Measurements from ENCODE around the gene RASGRP2. TPM values are rescaled to one million over a fixed set of nuclear protein-coding genes. Genes with fewer than 3 reads are reported as not detected.

The RASGRP2 gene
- total RNA-seq, 4 donors from 2014 or later, result 34.5 to 84.9 (median 41.1) TPM

DNA sequence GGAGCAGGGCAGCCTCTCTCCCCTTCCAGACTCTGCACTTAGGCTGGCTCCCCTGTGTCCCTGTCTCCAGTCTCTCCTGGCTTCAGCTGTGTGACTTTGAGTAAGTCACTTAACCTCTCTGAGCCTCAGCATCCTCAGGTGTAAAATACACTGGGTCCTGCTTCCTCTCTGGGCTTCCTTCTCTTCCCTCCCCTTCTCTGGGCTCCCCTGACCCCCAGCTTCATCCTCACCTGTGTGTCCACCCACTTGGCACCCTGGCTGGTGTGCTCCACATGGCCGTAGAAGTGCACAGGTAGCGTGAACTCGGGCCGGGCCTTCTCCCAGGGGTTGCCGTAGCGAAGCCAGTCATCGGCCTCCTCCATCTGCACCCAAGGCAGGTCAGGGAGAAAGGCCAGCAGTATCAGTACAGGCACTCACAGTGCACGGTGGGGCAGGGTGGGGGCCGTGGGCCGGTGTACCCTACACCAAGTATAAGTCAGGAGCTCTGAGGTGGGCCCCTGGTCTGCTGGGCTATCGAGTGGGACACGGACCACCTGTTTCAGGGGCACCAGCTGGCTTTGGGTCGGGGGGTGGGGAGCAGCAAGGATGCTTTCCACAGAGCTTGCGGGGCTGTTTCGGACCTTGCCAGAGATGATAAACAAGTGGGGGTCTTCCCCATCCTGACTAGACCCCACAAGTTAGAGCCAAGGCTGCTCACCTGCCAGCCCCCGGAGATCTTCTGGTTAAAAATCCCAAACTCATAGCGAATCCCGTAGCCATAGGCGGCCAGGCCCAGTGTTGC lies 13.8 kb upstream of the RASGRP2 start:
- Histone ChIP-seq H3K36me3 (peaks cover 0 to 39% of the 10 kb centered on the region in 2 donors), H3K4me3 (no peak overlapping the region), H3K9me3 (no peaks in the 10 kb centered on the region), H3K4me1 (peaks cover 2 to 50% (median 37%) of the 10 kb centered on the region in 3 donors), H3K27me3 (no peaks in the 10 kb centered on the region), H3K27ac (peak overlapping the region in 3 of 4 donors; percentile 86)
- WGBS, 2 donors (ENCODE audit: low coverage in 1 of 2), result 79% methylated on average over 5 of the region's 19 CpGs; no CpG with 5 or more reads in 1 of the 2 donors
- ATAC-seq, result no peak
- TF ChIP-seq POLR2A (IDR thresholded peaks at IDR 0.05) (no peak), POLR2AphosphoS5 (IDR thresholded peaks at IDR 0.05) (no peak), EP300 (IDR thresholded peaks at IDR 0.05) (no peak)
- TF ChIP-seq, protein P1, sequence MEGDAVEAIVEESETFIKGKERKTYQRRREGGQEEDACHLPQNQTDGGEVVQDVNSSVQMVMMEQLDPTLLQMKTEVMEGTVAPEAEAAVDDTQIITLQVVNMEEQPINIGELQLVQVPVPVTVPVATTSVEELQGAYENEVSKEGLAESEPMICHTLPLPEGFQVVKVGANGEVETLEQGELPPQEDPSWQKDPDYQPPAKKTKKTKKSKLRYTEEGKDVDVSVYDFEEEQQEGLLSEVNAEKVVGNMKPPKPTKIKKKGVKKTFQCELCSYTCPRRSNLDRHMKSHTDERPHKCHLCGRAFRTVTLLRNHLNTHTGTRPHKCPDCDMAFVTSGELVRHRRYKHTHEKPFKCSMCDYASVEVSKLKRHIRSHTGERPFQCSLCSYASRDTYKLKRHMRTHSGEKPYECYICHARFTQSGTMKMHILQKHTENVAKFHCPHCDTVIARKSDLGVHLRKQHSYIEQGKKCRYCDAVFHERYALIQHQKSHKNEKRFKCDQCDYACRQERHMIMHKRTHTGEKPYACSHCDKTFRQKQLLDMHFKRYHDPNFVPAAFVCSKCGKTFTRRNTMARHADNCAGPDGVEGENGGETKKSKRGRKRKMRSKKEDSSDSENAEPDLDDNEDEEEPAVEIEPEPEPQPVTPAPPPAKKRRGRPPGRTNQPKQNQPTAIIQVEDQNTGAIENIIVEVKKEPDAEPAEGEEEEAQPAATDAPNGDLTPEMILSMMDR (IDR thresholded peaks at IDR 0.05), result no peak

DNA sequence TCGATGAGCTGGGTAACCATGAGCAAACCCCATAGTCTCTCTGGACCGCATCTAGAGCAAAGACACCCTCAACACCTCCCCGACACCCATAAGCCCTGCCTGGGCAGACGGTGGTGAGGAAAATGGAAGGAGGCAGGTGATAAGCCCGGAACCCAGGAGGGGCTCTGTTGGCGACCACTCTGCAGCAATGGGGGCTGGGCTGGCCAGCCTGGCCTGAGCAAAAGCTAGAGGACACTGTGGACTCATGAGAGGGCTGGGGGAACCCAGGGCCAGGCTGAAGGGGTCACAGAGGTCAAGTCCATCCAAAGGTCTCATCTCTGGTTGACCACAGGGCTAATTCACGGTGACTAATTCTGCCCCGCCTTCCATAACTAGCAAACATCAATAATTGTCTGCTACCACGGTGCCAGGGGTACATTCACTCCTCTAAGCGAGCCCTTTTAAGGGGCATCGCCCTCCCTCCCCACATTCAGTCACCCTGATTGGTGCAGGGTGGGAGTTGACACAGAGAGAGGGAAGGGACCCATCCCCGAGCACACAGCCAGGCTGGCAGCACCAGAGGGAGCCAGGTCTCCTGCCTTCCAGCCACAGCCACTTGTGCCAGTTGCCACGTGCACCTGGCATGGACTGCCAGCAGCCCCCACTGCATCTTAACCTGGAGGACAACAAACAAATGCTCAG lies 11.9 kb upstream of the RASGRP2 start:
- Histone ChIP-seq H3K36me3 (peaks cover 0 to 46% of the 10 kb centered on the region in 2 donors), H3K4me3 (no peak overlapping the region), H3K4me1 (peaks cover 2 to 31% (median 24%) of the 10 kb centered on the region in 3 donors), H3K9me3 (no peaks in the 10 kb centered on the region), H3K27me3 (no peaks in the 10 kb centered on the region), H3K27ac (peak overlapping the region in 2 of 4 donors; percentile 55 to 86)
- ATAC-seq, result no peak
- no peak for TF ChIP-seq POLR2A (IDR thresholded peaks at IDR 0.05)
- TF ChIP-seq, protein P1 (IDR thresholded peaks at IDR 0.05), result no peak
- 74% methylated on average over 6 of the region's 13 CpGs; no CpG with 5 or more reads in 1 of the 2 donors for WGBS, 2 donors (ENCODE audit: low coverage in 1 of 2)

DNA sequence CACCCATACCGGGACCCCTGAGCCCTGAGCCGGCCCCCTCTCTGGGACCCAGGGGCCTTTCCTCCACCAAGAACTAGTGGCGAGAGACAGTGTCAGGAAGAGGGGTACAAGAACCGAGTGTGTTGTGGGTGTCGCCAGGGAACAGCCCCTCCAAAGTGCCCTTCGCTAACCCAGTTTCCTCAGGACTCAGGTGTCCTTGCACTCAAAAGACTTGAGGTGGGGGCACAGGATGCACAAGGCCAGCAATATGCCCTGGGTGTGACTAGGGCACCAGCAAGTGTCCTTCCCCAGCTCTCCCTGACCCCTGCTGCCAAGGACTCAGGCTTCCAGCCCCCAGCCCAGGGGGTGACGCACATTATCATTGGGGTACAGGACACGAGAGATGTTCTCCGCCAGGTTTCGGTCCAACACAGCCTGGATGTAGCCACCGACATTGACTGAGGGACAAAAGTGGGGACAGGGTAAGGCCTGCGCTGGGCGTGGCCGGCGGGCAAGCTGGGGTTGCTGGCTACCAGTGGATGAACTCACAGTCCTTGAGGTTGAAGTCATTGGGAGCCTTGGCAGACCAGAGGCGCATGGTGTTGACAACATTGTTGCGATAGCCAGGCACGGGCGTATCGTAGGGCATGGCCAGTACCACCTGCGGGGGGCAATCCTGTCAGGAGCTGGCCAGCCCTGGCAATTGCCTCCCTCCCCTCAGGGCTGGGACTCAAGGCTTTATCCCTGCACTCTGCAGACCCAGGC lies 11.1 kb upstream of the RASGRP2 start:
- peaks cover 0 to 54% of the 10 kb centered on the region in 2 donors for H3K36me3 ChIP-seq
- no peaks in the 10 kb centered on the region for H3K9me3 ChIP-seq
- no peaks in the 10 kb centered on the region for H3K27me3 ChIP-seq
- no peak for ATAC-seq
- no peak overlapping the region for H3K4me3 ChIP-seq
- peak overlapping the region in 3 of 4 donors; percentile 45 to 86 (median 55) for H3K27ac ChIP-seq
- TF ChIP-seq POLR2AphosphoS5 (IDR thresholded peaks at IDR 0.05), result no peak
- TF ChIP-seq POLR2A (IDR thresholded peaks at IDR 0.05), result no peak
- TF ChIP-seq, protein P1 (IDR thresholded peaks at IDR 0.05), result no peak
- TF ChIP-seq EP300 (IDR thresholded peaks at IDR 0.05), result no peak
- 71 to 93% methylated on average over 3 to 5 of the region's 21 CpGs for WGBS, 2 donors (ENCODE audit: low coverage in 1 of 2)
- peaks cover 0 to 24% (median 19%) of the 10 kb centered on the region in 3 donors for H3K4me1 ChIP-seq

DNA sequence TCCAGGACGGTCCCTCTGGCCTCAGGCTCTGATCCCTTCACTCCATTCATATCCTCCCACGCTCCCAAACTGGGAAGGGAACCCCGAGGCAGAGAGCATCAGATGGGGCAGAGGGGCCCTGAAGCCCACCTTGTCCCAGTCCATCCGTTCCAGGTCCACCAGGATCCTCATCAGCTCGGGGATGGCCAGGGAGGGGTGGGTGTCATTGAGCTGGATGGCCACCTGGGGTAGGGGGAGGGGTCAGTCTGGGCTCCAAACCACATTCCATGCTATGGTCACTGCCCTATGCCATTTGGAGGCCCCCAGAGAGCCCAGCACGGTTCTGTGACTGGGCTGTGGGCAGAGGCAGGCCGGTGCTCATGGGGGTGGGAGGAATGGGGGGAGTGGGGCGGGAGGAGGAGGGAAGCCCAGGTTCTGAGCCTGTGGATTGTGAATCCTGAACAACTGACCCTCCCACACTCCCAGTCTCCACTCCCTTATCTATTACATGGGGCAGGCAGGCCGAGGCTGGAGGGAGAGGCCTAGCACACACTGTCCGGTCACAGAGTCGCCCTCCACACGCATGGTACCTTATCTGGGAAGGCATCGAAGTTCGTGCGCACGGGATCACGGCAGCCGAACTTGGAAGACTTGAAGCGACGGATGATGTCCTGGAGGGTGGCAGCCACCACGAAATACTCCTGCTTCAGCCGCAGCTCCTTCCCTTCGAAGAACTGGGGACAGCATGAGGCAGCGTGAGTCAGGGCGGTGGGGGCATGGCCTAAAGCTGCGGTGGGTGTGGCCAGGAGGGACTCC lies 10.4 kb upstream of the RASGRP2 start:
- Histone ChIP-seq H3K27ac (peak overlapping the region in 3 of 4 donors; percentile 45 to 86 (median 55)), H3K36me3 (peaks cover 0 to 61% of the 10 kb centered on the region in 2 donors), H3K27me3 (no peaks in the 10 kb centered on the region), H3K4me1 (peaks cover 0 to 16% (median 12%) of the 10 kb centered on the region in 3 donors), H3K9me3 (no peaks in the 10 kb centered on the region), H3K4me3 (no peak overlapping the region)
- ATAC-seq, result no peak
- no peak for TF ChIP-seq POLR2A (IDR thresholded peaks at IDR 0.05)
- TF ChIP-seq, protein P1 (IDR thresholded peaks at IDR 0.05), result no peak
- TF ChIP-seq POLR2AphosphoS5 (IDR thresholded peaks at IDR 0.05), result no peak
- TF ChIP-seq EP300 (IDR thresholded peaks at IDR 0.05), result no peak
- WGBS, 2 donors (ENCODE audit: low coverage in 1 of 2), result 66 to 100% methylated on average over 1 to 2 of the region's 26 CpGs
